GM19239 (cell line): ENCODE data around the gene PRR13.
"Not testable (repeated sequence)": the region's sequence is repeated elsewhere in the genome, so short reads cannot be mapped to it uniquely, and the experiment has no call there.

ENCODE experiments used
- DNase-seq: peaks from one replicate; pipeline ENCODE4 v3.0.0; 2011; ENCODE audit warnings: low spot score; ENCODE audit not compliant: insufficient read length
- FAIRE-seq: peaks from 2 replicates; lab custom pipeline; 2011; peaks lifted over from hg19 to GRCh38; lab: Jason Lieb, UNC

Gene PRR13

DNA sequence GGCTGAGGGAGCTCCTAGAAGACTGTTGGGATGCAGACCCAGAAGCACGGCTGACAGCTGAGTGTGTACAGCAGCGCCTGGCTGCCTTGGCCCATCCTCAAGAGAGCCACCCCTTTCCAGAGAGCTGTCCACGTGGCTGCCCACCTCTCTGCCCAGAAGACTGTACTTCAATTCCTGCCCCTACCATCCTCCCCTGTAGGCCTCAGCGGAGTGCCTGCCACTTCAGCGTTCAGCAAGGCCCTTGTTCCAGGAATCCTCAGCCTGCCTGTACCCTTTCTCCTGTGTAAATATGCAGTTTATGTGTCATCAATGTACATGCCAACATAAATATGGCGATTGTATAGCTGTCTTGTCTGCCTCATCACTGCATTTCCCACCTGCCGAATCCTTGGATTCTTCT, 10.3 kb upstream of the PRR13 start:
- DNase-seq = no peak

DNA sequence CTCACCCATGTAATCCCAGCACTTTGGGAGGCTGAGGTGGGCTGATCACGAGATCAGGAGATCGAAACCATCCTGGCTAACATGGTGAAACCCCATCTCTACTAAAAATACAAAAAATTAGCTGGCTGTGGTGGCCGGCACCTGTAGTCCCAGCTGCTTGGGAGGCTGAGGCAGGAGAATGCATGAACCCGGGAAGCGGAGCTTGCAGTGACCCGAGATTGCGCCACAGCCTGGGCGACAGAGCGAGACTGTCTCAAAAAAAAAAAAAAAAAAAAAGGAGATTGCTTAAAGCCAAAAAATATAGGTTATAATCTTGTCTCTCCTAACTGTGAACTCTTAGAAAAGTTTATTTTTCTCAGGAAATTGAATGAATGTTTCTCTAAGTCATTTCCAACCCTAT, 6.2 kb upstream of the PRR13 start:
- not testable (repeated sequence) for DNase-seq, FAIRE-seq

More for the DNA sequence above, 10.3 kb upstream of the PRR13 start:
- FAIRE-seq = no peak

DNA sequence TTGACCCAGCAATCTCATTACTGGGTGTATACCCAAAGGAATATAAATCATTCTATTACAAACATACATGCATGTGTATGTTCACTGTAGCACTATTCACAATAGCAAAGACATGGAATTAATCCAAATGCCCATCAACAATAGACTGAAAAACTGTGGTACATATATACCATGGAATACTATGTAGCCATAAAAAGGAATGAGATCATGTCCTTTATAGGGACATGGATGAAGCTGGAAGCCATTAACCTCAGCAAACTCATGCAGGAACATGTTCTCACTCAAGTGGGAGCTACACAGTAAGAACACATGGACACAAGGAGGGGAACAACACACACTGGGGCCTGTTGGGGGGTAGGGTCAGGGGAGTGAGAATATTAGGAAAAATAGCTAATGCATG, 2.0 kb upstream of the PRR13 start:
- FAIRE-seq = not testable (repeated sequence)

DNA sequence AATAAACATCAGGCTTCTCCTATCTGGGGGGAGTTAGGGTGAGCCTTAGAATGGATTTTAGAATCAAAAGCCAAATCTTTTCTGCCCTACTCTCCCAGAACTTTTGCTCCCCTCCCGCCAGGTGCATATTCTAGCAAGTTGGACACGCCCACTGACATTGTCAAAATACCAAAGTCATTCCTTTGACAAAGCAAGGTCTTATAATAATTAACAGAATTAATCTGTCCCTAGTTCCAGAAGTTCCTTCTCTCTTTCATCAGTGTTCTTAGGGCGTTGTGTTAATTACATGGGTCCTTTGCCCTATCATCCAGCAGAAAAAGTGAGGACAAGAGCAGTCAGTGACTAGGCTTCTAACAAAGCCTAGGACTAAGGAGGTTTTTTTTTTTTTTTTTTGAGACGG, 2.4 kb downstream of the PRR13 start:
- FAIRE-seq = no peak
- DNase-seq = no peak

More for the DNA sequence above, 2.0 kb upstream of the PRR13 start:
- DNase-seq = not testable (repeated sequence)

DNA sequence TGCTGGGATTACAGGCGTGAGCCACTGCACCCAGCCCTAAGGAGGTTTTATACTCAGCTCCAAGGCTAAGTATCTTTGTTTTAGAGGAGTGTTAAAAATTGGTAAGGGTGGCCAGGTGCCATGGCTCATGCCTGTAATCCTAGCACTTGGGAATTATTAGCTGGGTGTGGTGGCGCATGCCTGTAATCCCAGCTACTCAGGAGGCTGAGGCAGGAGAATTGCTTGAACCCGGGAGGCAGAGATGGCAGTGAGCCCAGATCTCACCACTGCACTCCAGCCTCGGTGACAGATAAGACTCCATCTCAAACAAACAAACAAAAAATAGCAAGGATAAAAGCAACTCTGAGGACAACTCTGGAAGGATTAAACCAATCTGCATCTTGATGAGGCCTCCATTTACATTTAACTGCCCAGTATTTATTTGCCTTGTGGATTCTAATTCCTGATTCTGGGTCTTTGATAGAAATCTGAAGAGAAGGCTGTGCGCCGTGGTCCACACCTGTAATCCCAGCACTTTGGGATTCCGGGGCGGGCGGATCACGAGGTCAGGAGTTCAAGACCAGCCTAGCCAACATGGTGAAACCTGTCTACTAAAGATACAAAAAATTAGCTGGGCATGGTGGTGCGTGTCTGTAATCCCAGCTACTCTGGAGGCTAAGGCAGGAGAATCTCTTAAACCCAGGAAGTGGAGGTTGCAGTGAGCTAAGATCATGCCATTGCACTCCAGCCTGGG, 3.2 kb downstream of the PRR13 start:
- not testable (repeated sequence) for FAIRE-seq, DNase-seq

DNA sequence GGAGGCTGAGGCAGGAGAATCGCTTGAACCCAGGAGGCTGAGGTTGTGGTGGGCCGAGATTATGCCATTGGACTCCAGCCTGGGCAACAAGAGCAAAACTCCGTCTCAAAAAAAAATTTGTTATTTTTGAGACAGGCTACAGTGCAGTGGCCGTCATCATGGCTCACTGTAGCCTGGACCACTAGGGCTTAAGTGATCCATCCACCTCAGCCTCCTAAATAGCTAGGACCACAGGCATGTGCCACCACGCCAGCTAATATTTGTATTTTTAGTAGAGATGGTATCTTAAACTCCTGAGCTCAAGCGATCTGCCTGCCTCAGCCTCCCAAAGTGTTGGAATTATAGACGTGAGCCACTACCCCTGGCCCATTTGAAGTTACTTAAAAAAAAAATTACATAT, 9.4 kb downstream of the PRR13 start:
- DNase-seq (no peak), FAIRE-seq (no peak)

DNA sequence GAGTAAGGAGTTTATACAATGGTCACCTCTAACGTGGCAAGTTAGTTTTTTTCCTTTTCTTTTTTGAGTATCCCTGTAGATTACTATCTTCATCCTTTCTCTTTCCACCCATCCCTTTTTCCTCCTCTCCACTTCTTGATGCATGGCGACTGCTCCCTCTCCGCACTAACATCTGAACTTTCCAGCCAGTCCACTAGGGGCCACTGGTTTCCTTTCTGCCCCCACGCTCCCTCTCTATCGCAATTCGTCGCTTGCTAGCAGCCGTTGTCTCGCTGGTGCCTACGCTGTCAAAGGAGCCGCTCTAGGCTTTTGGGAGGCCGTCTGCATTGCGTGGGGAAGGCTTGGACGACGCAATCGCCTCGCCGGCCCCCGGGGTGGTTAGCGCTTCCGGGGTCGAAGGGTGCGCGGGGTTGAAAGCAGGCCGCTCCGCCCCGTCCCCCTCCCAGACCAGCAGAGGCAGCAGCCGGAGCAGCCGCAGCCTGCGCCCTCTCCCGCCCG, 10.2 kb downstream of the PRR13 start, which contains the start of gene PCBP2:
Gene PCBP2, plus strand, starts transcription at position 442 of the 498 bp plus-strand sequence. CDS start 2,699 bp downstream, outside the sequence.
- DNase-seq = peak; percentile 93
- FAIRE-seq = peak; percentile 95

DNA sequence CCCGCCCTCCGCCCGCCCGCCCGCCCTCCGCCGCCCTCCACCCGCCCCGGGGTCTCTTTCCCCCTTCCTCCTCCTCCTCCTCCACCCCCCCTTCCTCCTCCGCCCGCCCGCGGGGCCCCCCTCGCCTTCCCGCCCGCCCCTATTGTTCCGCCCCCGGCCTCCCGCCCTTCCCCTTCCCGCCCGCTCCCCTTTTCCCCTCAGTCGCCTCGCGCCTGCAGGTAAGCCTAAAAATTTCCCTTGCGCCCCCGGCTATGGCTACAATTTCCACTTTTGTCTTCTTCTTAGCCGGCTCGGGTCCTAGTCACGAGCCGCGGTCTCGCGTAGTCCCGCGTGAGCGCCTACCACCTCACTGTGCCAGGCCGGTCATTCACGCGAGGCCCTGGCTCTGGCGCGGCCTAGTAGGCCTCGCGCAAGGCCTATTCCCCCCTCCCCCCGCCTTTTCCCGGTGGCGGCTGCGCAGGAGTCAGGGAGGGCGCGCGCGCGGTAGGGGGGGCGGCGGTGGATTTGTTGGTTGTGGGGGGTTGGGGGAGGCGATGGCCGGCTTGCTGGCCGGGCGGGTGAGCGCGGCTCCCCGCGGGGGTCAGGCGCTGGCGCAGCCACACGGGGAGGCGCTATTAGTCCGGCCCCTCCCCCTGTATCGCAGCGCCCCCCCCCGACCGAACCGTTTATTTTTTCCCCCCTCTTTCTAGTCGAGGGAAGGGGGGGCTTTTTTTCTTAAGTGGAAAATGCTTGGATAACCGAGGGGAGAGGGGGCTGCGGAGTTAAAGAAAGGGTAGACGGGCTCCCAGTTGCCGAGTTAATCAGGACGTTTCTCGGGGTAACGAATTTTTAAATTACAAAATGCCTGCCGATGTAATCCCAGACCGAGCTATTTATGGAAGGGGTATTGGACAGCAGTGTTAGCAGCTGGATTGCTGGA, 10.9 kb downstream of the PRR13 start:
- DNase-seq (peak; percentile 63), FAIRE-seq (no peak)

DNA sequence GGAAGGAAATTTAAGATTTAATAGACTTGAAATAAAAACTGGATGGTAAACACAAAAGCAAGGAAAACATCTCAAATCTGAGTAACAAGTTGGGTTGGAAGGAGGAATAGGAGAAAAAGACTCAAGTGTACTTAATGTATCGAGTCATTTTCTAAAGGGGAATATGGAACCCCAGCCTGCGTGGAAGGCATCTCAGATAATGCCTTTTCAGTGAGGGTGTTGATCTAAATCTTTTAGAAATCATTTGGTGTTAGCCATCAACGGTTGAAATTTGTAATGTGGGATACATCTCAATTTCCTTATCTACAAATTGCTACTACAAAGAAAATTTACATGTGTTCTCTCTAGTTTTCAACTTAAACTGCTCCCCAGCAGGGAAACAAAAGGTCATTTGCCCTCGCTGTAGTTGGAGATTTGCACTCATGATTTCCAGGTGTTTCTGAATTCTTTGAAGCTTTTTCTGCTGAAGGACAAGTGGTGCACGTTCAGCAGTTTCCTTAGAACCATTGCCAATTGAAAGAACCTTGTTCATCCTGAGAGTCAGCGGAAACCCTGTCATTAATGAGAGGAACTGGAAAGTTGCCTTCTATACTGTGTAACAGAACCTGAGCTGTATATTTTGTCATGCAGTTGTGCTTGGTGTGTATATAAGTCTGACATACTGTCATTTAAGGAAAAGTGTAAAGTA, 12.6 kb downstream of the PRR13 start:
- DNase-seq = no peak
- no peak for FAIRE-seq

DNA sequence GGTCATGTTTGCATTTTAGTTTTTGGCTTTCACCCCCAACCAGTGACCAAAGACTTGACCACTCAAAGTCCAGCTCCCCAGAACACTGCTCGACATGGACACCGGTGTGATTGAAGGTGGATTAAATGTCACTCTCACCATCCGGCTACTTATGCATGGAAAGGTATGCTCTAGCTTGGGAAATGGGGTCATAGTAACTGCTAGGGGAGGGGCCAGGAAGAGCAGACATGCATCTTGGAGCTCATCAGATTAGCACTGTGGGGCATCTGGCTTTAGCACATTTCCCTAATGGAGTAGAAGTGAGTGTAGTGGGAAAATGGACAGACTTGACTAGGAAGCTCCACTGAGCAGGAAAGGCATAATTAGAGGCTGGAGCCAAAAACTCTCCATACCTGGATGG, 13.2 kb downstream of the PRR13 start:
- FAIRE-seq (no peak), DNase-seq (no peak)

DNA sequence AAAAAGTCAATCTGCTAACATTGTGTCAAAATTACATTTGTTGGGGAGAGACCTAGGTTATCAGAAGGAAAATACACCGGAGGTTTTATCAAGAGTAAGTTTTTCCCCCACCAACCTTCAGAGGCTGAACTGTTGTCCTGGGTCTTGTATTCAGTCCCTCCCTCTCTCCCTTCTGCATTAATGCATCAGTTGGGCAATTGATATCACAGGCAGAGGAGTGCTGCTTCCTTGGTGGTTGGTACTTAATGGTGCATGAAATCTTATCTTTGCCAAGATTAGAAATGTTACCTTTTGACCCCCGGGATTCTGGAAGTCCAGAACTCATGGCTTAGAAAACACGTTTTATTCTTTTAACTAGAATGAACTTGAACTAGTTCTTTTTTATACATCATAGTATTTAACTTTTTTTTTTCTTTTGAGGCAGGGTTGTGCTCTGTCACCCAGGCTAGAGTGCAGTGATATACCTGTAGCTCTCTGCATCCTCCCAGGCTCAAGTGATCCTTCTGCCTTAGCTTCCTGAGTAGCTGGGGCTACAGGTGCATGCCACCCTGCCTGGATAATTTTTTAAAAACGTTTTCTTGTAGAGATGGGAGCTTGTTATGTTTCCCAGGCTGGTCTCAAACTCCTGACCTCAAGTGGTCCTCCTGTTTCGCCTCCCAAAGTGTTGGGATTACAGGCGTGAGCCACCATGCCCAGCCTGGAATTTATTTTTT, 15.3 kb downstream of the PRR13 start:
- DNase-seq (no peak), FAIRE-seq (no peak)

DNA sequence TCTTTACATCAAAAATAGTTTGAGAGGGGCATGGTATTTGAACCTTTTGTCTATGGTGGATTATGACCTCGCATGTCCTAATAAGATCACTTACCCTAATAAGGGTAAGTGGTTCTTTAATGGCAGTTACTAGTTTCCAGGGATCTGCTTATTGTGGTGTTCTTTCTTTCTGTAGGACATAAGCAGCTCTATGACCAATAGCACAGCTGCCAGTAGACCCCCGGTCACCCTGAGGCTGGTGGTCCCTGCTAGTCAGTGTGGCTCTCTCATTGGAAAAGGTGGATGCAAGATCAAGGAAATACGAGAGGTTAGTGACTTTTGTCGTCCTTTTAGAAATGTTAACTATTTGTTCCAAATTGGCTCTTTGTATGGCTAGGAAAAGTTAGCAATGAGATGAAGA, 17.6 kb downstream of the PRR13 start:
- DNase-seq = no peak
- FAIRE-seq = no peak

DNA sequence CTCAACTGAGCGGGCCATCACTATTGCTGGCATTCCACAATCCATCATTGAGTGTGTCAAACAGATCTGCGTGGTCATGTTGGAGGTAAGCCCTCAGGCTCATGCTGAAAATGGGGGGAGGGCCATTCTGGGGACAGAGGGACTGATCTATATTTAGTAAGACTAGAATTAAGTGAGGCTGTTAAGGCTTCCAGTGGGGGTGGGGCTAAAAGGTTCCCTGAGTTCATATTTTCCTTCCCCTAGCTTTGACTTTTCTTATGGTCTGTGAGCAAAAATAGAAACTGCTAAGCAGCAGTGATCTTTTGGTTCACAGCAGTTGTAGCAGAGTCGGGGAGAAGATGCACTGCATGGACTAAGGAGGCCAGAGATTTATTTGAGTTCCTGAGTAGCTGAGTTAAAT, 19.5 kb downstream of the PRR13 start:
- no peak for FAIRE-seq
- DNase-seq = no peak

DNA sequence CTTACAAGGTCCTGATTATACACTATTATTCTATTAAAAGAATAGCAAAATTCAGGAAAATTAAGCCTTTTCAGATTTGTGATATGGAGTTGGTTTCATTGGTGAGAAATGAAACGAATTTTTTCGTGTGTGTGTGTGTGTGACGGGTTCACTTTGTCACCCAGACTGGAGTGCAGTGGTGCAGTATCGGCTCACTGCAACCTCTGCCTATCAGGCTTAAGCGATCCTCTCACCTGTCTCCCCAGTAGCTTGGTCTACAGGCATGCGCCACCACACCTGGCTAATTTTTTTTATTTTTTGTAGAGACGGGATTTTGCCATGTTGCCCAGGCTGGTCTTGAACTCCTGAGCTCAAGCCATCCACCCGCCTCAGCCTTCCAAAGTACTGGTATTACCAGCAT, 20.1 kb downstream of the PRR13 start:
- no peak for DNase-seq
- FAIRE-seq = no peak

DNA sequence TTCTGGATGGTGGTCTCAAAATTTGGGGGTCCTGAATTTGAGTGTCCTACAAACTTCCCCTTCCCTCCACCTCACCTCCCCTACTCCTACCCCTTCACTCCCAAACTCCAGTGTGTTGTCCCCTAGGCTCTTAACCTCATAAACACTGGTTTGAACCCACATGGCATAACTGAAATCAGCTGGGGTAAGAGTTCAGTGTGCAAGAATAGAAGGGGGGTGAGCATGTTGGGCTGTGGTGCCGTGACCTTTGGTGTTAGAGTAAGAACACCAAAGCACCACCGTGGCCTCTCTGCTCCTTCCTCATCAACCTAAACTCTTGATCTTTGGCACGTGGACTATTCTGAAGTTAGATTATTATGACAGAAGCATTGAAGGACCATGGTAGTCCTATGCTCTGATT, 21.4 kb downstream of the PRR13 start:
- FAIRE-seq = no peak

DNA sequence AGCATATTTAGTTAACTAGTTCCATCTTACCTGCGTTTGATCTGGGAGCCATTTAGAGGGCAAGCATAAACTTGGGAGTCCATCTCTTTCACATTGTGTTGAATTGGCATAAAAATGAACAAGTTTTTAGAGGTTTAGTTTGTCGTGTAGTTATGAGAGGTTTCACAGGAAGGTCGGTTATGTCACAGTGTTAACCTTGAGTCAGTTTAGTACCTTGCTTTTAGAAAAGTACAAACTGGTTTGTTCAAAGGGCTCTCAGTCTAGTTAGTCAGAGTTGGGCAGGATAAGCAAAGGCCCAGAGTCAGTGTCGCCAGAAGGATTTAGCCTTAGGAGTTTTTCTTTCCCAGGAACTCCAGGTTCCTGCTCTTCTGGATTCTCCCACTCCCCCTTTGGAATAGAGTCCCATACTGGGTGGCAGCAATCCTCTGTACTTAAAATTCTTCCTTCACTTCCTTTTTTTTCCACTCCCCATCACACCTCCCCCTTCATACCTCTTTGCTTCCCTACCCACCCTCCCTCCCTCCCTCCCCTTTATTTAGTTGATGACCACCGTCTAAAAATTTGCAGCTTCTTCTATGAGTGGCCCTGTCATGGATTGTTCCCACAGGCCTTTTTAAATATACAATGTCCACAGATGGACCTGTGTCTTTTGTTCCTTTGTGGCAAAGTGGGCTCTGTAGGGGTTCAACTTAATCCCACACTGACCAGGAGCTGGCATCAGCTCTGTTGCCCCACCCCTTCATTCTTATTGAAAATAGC, 22.4 kb downstream of the PRR13 start:
- FAIRE-seq (no peak), DNase-seq (no peak)

More for the DNA sequence above, 21.4 kb downstream of the PRR13 start:
- no peak for DNase-seq

DNA sequence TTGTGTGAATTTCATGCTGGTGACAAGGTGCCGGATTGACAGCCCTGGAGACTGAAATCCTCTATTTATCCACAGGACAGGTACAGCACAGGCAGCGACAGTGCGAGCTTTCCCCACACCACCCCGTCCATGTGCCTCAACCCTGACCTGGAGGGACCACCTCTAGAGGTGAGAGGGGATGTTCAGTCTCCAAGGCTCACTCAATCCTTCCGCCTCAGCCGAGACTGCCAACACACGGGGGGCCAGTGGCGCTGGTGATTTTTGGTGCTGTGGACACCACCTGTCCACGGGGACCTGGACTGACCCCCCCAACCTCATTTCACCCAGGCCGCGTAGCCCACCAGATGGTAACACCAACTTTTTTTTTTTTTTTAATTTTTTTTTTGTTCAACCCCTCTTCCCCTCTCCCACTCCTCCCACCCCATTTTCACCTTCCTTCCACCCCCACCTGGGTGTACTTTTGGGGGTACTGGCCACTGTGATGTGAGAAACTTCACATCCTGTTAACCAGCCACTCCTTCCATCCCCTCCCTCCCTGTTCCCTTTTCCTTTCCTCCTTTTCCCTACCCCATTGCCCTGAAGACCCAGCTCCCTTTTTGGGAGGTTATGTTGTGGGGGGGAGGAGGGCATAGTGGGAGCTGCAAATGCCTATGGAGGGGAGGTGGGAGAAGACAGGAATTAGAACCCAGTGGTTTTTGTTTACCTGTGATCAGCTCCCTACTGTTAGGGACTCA, 23.3 kb downstream of the PRR13 start:
- DNase-seq = no peak
- FAIRE-seq = no peak

DNA sequence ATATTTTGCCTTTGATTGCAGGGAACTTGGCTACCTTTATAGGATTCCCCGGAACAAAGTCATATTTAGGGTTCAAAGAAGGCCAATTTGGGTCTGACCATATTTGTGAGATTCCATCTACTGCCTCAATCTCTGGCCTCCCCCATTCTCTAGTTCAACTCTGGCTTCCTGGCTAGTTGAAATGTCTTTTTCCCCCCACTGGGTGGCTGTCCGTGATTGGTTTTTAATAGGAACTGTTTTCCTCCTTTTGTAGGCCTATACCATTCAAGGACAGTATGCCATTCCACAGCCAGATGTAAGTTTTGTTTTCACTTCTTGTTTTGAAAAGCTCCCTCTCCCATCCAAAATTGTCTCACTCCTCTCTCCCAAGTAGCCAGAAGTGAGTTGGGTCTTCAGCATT, 24.1 kb downstream of the PRR13 start:
- no peak for FAIRE-seq
- DNase-seq = no peak
